GM11168 (cell line): ENCODE measurements around the gene DENND6A.
"Not testable (repeated sequence)": the region's sequence is repeated elsewhere in the genome, so short reads cannot be mapped to it uniquely, and the experiment has no call there.

Source experiments
- in situ Hi-C: fragments of 300-500 bp; cut with MboI; formaldehyde crosslinking; loops from one replicate; pipeline ENCODE4 v1.12.0; 2022; ENCODE audit warnings: low sequenced_read_pairs; ENCODE audit not compliant: unreplicated experiment

DENND6A gene

DNA sequence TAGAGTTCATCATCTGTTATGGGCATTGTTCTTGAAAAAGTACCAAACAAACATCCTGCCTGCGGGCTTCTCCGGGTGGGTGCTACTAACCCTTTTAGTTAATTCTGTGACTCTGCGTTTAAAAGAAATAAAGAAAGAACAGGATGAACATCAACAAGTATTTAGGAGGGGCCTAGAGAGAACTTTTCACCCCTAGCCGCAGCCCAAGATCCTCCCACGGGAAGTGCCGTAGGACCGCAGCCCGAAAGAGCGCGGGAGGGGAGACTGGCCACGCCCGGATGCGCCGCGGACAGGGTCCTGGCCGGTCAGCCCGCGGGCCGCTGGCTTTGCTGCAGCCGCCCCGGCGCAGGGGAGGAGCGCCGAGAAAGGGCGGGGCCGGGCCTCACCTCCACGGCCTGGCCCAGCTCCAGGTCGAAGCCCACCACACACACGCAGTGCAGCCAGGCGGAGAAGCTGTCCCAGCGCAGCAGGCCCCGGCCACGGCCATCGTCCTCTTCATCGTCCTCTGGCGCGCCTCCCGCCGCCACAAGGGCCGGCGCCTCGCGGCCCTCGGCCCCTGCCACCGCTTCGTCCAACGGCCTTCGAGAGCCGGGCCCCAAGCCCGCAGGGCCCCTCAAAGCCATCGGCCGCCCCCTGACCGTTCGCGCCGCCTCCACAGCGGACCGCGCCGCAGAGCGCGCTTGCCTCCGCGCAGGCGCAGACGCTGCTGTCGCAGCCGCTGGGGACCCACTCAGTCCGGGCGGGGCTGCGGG, at the start of gene DENND6A:
TSS of gene DENND6A (minus strand) at position 682 of the 752 bp plus-strand sequence. CDS start at position 623, 59 bp downstream.
- in situ Hi-C loops = no loop called here

DNA sequence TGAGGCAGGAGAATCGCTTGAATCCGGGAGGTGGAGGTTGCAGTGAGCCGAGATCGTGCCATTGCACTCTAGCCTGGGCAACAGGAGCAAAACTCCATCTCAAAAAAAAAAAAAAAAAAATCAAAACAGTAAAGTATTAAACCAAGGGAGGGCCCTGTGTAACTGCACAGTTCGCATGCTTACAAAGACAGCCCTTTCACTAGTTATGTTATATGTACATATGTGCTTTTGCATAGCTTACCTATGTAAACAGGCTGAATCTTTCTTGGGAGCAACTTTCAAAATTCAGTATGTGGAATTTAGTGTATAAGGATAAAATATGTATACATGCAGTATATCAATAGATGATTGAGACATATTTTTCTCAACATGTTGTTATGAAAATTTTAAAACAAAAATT, 47.1 kb upstream of the DENND6A start:
- in situ Hi-C loops = no loop called here

DNA sequence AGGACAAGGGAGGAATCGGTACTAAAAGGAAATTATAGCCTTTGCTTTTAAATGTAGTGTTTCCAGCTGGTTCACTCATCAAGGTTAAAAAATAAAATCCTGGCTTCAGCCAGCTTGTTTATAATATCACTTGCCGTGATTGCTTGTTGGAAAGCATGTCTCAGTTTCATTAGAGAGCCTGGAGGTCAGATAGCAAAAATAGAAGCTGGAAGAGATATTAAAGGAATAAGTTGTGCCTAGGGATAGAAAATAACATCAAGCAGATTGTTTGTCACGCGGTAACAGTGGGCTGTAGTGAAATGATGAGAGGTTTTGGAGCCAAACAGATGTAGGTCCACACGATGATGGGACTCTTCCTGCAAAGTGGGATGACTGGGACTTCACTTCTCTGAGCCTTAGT, 45.5 kb upstream of the DENND6A start:
- in situ Hi-C loops = no loop called here

DNA sequence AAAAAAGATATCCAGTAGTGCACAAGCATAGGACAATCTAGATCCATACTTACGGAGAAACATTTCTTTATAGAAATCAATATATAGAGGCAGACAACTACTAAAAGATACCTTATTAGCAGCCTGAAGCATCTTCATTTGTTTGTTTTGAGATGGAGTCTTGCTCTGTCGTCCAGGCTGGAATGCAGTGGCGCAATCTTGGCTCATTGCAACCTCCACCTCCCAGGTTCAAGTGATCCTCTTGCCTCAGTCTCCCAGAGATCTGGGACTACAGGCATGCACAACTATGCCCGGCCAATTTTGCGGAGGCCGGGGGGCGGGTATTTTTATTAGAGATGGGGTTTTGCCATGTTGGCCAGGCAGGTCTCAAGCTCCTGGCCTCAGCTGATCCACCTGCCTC, 45.0 kb upstream of the DENND6A start:
- in situ Hi-C loops = no loop called here

GRCh38 chr3:57735405-57735804, 42.5 kb upstream of the DENND6A start:
- in situ Hi-C loops = no loop called here

DNA sequence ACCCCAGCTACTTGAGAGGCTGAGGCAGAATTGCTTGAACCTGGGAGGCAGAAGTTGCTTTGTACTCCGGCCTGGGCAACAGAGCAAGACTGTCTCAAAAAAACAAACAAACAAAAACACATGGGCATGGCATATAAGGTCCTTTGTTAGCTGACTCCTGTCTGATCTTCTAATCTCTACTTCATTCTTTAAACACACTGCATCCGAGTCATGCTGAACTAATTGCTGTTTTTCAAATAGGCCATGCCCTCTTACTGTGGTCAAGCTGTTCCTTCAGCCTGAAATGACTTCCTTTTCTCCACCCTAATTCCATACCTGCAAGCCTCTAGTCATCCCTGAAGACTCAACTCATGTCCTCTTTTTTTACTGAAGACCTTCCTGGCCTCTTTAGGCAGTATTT, 40.9 kb upstream of the DENND6A start:
- in situ Hi-C loops = no loop called here

GRCh38 chr3:57731311-57731710, 38.4 kb upstream of the DENND6A start:
- in situ Hi-C loops = no loop called here

DNA sequence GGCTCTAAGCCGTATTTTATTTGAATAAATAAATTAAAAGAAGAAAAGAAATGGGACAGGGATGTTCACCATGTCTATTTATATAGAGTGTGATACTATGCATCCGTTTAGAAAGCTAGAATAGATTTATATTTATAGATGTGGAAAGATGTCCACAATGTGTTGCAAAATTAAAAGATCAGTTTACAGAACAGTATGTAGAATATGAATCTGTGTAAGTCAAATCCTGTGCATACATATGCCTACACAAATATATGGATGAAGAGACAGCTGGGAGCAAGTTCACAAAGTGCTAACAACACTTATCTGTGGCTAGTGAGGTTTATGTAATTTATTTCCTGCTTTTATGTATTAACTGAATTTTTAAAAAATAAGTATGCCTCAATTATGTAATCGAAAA, 37.8 kb upstream of the DENND6A start:
- in situ Hi-C loops = no loop called here

- in situ Hi-C loops = no loop called here
Measured at GRCh38 chr3:57729334-57730045, 36.6 kb upstream of the DENND6A start.

DNA sequence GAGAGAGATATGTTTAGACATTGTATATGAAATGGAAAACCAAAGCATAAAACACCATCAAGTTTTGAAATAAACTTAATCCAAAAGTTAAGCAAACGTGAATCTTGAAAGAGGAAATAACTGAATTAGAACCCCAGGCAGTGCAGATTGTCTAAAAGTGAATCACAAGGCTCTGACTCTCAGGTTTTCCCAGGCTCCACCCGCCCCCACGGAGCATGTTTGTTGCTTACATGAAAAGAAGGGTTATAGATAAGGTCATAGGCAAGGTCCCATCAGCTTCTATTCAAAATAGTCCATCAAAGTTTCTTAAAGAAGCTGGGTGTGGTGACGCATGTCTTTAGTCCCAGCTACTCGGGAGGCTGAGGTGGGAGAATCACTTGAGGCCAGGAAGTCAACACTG, 34.2 kb upstream of the DENND6A start:
- in situ Hi-C loops = no loop called here

GRCh38 chr3:57726397-57726796, 33.5 kb upstream of the DENND6A start:
- in situ Hi-C loops = no loop called here

DNA sequence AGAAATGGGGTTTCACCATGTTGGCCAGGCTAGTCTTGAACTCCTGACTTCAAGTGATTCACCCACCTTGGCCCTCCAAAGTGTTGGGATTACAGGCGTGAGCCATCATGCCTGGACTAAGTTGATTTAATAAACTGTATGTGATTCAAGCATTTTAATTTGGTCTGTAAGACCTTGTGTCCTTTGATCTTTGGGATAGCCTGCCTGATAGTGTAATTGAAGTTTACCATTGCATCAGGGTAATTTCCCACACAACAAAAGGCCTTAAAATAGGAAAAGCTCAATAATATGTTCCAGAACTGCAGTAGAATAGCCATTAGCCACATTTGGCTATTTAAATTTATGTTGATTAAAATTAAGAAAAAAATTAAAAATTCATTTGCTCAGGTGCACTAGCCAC, 25.2 kb upstream of the DENND6A start:
- in situ Hi-C loops = no loop called here

GRCh38 chr3:57717205-57717868, 24.5 kb upstream of the DENND6A start:
- in situ Hi-C loops = no loop called here

GRCh38 chr3:57715686-57716085, 22.8 kb upstream of the DENND6A start:
- in situ Hi-C loops = no loop called here

GRCh38 chr3:57709559-57709958, 16.7 kb upstream of the DENND6A start:
- in situ Hi-C loops = no loop called here

GRCh38 chr3:57709031-57709430, 16.2 kb upstream of the DENND6A start:
- in situ Hi-C loops = no loop called here

DNA sequence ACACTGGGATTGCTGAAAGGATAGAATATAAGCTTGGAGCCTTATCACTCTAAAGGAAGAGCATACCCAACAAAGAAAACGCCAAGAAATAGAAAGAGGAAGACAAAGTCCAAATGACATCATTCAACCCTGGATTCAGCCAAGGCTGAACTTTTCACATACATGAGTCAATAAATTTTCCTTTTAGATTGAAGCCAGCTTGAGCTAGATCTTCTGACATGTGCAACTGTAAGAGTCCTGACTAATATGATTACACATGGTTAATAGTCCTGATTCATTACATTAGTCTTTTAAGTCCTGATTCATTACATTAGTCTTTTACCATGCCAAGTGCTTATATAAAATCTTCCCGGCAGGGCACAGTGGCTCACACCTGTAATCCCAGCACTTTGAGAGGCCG, 13.6 kb upstream of the DENND6A start:
- in situ Hi-C loops = no loop called here

GRCh38 chr3:57705351-57705750, 12.5 kb upstream of the DENND6A start:
- in situ Hi-C loops = not testable (repeated sequence)

DNA sequence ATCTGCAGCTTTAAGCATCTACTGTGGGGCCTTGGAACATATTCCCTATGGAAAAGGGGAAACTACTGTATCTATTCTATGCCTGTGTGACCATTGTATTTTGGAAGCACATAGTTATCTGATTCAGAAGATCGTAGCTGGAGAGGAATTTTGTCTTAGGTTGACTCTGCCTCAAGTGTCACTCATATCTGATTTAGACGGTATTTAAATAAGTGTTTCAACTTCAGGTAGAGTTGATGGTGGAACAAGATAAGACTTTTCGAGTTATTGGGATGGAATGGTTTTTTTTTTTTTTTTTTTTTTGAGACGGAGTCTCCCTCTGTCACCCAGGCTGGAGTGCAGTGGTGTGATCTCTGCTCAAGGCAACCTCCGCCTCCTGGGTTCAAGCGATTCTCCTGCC, 8.9 kb upstream of the DENND6A start:
- in situ Hi-C loops = no loop called here

- in situ Hi-C loops = no loop called here
Measured at GRCh38 chr3:57700737-57701136, 7.9 kb upstream of the DENND6A start.

DNA sequence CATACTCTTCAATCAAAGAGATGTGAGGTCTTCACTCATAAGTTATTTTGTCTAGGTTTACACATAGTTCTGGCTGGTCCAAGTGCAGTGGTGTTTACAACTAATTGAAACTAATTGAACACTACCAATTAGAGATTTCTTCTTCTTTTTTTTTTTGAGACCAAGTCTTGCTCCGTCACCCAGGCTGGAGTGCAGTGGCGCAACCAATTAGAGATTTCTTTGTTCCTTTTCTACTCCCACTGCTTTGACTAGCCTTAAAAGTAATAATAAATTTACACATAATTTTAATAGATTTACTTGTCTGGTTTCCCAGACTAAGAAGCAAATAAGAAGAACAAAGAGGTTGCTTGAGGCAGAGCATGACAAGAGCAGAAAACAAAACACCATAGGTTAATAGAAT, 6.7 kb upstream of the DENND6A start:
- in situ Hi-C loops = no loop called here
